ENCODE data around the gene WDR7. TPM values are rescaled to one million over a fixed set of nuclear protein-coding genes. Genes with fewer than 3 reads are reported as not detected.

WDR7 gene
- total RNA-seq, 2 experiments from 2014 or later, result 21.5 to 23.1 TPM

DNA sequence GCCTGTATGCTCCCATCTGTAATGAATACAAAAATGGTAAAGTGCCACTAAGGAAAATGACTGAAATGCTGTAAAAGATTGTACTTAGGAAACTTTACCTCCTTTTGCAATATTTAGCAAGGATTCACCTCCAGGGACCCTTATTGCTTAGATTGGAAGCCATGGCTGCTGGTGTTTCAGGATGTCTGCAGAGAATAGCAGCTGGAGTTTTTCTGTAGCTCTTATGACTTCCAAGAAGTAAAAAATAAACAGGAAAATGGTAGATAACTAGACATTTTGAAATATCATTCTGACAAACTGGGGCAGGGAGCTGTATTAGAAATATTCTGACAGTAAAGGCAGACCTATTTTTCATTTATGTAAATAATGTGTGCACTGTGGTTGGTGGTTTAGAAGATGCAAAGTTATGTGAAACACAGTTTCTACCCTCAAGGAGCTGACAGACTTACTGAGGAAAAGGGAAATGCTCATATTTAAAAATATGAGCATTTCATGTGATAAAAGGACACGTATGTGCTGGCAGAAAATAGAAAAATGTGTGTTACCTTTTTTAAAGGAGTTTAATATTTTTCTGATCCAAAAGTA, 270.8 kb downstream of the WDR7 start:
- ATAC-seq, result no peak
- Mint-ChIP-seq H3K4me1 (peaks cover 4% of the 10 kb centered on the region), H3K27ac (no peak overlapping the region), H3K9me3 (ENCODE audit: low read depth) (no peaks in the 10 kb centered on the region), H3K4me3 (no peak overlapping the region), H3K27me3 (no peaks in the 10 kb centered on the region), H3K36me3 (ENCODE audit: low read depth) (peaks cover 2% of the 10 kb centered on the region)
- no peak for DNase-seq
- CTCF ChIA-PET, result interaction anchor here (1.5 kb wide), 1 partner anchor 213 kb away, joined by 3 read pairs; no protein-coding TSS in a partner anchor
- intact Hi-C loops (cut with DNase I, micrococcal nuclease), result no loop called here
- POLR2A ChIA-PET, result no interaction called here

DNA sequence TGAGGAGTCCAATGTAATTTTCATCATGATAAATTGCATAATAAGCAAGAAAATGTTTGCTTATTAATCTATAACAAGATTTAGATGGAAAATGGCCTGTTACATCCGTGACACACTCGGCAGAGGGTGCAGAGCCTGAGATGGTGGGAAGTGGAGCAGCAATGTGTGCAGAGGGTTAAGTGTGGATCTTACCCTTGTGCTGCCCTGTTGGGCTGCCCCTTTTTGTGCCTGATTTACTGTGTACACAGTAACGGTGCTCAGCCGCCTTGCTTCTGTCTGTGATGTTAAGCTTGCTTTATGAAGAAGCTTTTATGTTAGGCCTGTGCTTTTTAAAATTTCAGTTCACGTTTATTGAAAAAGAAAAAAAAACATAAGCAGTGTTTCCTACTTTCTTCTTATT, 275.6 kb downstream of the WDR7 start:
- POLR2A ChIA-PET, result no interaction called here
- Mint-ChIP-seq H3K9me3 (ENCODE audit: low read depth) (no peaks in the 10 kb centered on the region), H3K4me3 (no peak overlapping the region), H3K27ac (no peak overlapping the region), H3K27me3 (no peaks in the 10 kb centered on the region), H3K4me1 (peaks cover 8% of the 10 kb centered on the region), H3K36me3 (ENCODE audit: low read depth) (peaks cover 6% of the 10 kb centered on the region)
- intact Hi-C loops (cut with DNase I, micrococcal nuclease), result no loop called here
- CTCF ChIA-PET, result no interaction called here
- ATAC-seq, result no peak
- no peak for DNase-seq

DNA sequence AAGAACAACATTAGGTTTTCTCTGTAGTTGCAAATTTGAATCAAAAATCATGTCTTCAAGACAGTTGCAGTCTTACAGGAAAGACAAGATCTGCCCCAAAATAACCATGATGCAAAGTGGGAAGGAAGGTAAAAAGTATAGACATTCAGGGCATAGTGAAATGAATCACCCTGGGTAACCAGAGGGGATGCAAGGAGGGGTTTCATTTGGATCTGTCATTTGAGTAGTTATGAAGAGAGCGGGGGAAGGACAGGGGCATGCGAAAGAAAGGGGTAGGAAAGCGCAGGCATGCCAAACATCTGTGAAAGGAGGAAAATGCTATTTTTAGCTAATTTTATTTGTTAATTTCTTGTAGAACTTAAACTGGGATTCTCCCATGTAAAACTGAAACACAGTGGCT, 276.6 kb downstream of the WDR7 start:
- no peak overlapping the region for H3K4me3 Mint-ChIP-seq
- ChIA-PET POLR2A (no interaction called here), CTCF (no interaction called here)
- DNase-seq (no peak), ATAC-seq (no peak)
- peaks cover 8% of the 10 kb centered on the region for H3K36me3 Mint-ChIP-seq (ENCODE audit: low read depth)
- H3K27me3 Mint-ChIP-seq, result no peaks in the 10 kb centered on the region
- intact Hi-C loops (cut with DNase I, micrococcal nuclease), result no loop called here
- H3K4me1 Mint-ChIP-seq, result peaks cover 4% of the 10 kb centered on the region
- H3K27ac Mint-ChIP-seq, result no peak overlapping the region
- H3K9me3 Mint-ChIP-seq (ENCODE audit: low read depth), result no peaks in the 10 kb centered on the region

DNA sequence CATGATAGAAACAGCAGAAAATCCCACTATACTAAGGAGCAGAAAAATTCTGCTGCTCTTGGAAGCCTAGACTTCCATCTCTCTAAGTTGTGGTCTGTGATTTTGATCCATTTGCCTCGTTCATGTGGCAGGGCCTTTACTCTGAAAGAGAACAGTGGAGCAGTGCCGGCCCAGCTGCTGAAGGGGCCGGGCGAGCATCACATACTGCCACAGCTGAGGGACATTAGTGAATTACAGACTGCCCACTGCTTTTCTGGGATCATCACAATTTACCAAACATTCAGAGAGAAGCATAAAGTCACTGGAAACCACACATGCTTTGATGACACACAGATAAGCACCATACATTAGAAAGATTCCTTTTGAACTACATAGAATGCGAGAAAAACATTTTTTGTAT, 278.7 kb downstream of the WDR7 start:
- Mint-ChIP-seq H3K9me3 (ENCODE audit: low read depth) (no peaks in the 10 kb centered on the region), H3K4me3 (no peak overlapping the region), H3K4me1 (peaks cover 4% of the 10 kb centered on the region), H3K27me3 (no peaks in the 10 kb centered on the region), H3K36me3 (ENCODE audit: low read depth) (peaks cover 9% of the 10 kb centered on the region), H3K27ac (no peak overlapping the region)
- DNase-seq (no peak), ATAC-seq (no peak)
- intact Hi-C loops (cut with DNase I, micrococcal nuclease), result no loop called here
- CTCF ChIA-PET, result interaction anchor here (1.1 to 1.2 kb wide), 2 partner anchors 10 to 21 kb away, joined by 3 to 5 read pairs; no protein-coding TSS in a partner anchor
- POLR2A ChIA-PET, result no interaction called here

DNA sequence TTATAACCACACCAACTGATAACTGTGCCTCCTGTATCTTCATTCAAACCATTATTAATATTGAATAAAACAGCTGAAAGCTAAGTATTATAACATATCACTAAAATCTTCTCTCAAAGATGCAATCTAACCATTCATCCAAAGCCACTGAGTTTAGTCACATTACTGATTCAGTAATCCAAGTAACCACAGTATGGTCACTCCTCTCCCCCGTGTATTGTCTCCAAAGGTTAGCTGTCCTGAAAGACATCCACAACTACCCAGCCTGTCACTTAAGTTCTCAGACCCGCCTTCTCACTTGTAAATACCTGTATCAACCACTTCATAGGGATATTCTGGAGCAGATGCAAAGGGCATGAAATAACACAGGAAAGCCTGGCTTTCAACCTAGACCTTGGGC, 282.3 kb downstream of the WDR7 start:
- ATAC-seq, result no peak
- H3K27me3 Mint-ChIP-seq, result no peaks in the 10 kb centered on the region

DNA sequence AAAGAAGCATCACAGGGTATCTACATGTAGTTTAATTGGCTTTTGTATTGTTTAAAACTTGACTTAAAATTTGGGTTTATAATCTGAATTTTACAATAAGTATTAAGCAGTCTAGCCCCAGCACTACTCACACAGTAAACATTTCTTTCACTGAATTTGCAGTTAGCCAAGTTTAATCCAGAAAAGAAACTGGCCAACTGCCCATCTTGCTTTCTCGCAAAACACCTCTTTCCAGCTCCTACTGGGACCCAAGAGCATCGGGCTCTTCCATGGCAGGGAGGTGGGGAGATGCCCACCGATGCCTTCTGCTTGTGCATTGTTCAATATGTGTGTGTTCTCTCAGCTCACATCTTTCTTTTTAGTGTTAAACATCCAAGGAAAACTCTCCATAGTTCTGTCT, 283.0 kb downstream of the WDR7 start:
- H3K4me1 Mint-ChIP-seq, result no peaks in the 10 kb centered on the region
- H3K4me3 Mint-ChIP-seq, result no peak overlapping the region
- peaks cover 7% of the 10 kb centered on the region for H3K36me3 Mint-ChIP-seq (ENCODE audit: low read depth)
- H3K27ac Mint-ChIP-seq, result no peak overlapping the region
- ChIA-PET CTCF (no interaction called here), POLR2A (no interaction called here)
- H3K27me3 Mint-ChIP-seq, result no peaks in the 10 kb centered on the region
- H3K9me3 Mint-ChIP-seq (ENCODE audit: low read depth), result no peaks in the 10 kb centered on the region
- ATAC-seq (no peak), DNase-seq (no peak)
- intact Hi-C loops (cut with DNase I, micrococcal nuclease), result no loop called here

More for the DNA sequence above, 282.3 kb downstream of the WDR7 start:
- H3K4me3 Mint-ChIP-seq, result no peak overlapping the region
- no peak for DNase-seq
- intact Hi-C loops (cut with DNase I, micrococcal nuclease), result no loop called here
- no peaks in the 10 kb centered on the region for H3K9me3 Mint-ChIP-seq (ENCODE audit: low read depth)
- no peak overlapping the region for H3K27ac Mint-ChIP-seq
- ChIA-PET CTCF (no interaction called here), POLR2A (no interaction called here)
- no peaks in the 10 kb centered on the region for H3K4me1 Mint-ChIP-seq
- peaks cover 7% of the 10 kb centered on the region for H3K36me3 Mint-ChIP-seq (ENCODE audit: low read depth)

DNA sequence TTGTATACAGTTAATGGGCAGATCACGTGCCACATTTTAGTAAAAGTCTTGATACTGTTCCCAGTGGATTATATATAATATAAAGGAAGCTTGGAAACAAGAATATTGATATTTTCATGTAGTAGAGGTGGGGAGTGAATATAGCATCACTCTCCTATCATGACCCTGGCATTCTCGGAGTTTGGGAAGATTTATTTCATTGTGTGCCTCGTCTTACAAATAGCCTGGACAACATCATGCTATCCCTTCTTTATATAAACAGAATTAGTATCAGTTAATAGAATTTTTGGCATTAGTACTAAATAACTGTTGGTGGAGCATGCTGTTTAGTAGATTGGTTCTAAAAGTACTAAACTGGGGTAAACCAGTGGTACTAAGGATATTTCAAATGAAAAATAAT, 283.7 kb downstream of the WDR7 start:
- Mint-ChIP-seq H3K9me3 (ENCODE audit: low read depth) (no peaks in the 10 kb centered on the region), H3K36me3 (ENCODE audit: low read depth) (peaks cover 7% of the 10 kb centered on the region), H3K4me3 (no peak overlapping the region), H3K4me1 (no peaks in the 10 kb centered on the region), H3K27ac (no peak overlapping the region), H3K27me3 (no peaks in the 10 kb centered on the region)
- DNase-seq (no peak), ATAC-seq (no peak)
- intact Hi-C loops (cut with DNase I, micrococcal nuclease), result no loop called here
- CTCF ChIA-PET, result no interaction called here
- POLR2A ChIA-PET, result no interaction called here

DNA sequence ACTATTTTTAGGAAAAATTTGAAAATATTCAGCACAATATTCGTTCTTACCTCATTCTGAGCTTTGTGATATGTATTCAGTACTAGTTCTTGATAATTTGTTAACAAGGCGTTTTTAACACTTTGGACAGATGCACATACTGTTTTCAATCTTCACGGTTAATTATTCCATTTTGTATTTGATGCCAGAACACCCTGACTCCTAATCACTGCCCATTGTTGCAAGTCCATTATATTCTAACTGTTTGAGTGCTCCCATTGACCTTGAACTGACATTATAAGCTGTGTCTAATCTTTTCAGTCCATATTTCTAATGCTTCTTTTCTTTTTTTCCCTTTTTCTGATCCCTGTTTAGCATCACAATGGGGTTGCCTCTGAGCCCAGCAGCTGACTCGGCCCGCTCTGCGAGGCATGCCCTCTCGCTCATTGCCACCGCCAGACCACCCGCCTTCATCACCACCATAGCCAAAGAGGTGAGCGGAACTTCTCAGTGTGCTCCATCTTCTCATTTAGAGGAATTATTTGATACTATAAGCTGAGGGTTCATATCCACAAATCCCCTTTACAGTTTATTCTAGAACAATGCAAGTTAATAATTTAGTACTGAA, 284.4 kb downstream of the WDR7 start:
- no peaks in the 10 kb centered on the region for H3K9me3 Mint-ChIP-seq (ENCODE audit: low read depth)
- no peaks in the 10 kb centered on the region for H3K27me3 Mint-ChIP-seq
- no peak overlapping the region for H3K27ac Mint-ChIP-seq
- H3K4me3 Mint-ChIP-seq, result no peak overlapping the region
- ChIA-PET CTCF (interaction anchor here (1.4 kb wide), 1 partner anchor 36 kb away, joined by 3 read pairs; no protein-coding TSS in a partner anchor), POLR2A (no interaction called here)
- DNase-seq, result no peak
- no peak for ATAC-seq
- peaks cover 7% of the 10 kb centered on the region for H3K36me3 Mint-ChIP-seq (ENCODE audit: low read depth)
- H3K4me1 Mint-ChIP-seq, result no peaks in the 10 kb centered on the region
- intact Hi-C loops (cut with DNase I, micrococcal nuclease), result no loop called here

DNA sequence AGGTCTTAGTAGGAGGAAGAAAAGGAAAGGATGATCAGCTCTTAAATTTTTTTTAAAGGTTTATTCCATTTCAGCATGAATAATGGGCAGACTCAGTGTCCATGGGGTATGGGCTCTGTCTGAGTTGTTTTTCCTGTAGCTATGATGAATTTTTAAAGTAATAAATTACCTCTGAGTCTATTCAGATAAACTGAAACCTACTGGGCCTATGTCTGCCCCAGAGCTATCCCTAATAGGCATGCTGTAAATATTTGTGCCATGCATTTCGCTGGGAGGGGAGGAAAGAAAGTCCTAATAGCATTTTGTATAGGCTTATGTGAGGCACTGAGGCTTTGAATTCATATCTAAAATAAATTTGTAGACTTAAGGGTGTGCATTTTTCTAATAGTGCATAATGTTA, 285.3 kb downstream of the WDR7 start:
- H3K27me3 Mint-ChIP-seq, result no peaks in the 10 kb centered on the region
- ATAC-seq (no peak), DNase-seq (no peak)
- H3K9me3 Mint-ChIP-seq (ENCODE audit: low read depth), result no peaks in the 10 kb centered on the region
- no peaks in the 10 kb centered on the region for H3K4me1 Mint-ChIP-seq
- H3K27ac Mint-ChIP-seq, result no peak overlapping the region
- H3K36me3 Mint-ChIP-seq (ENCODE audit: low read depth), result peaks cover 7% of the 10 kb centered on the region
- intact Hi-C loops (cut with DNase I, micrococcal nuclease), result no loop called here
- H3K4me3 Mint-ChIP-seq, result no peak overlapping the region
- CTCF ChIA-PET, result interaction anchor here (1.1 to 1.4 kb wide), 2 partner anchors 12 to 36 kb away, joined by 3 read pairs; no protein-coding TSS in a partner anchor
- POLR2A ChIA-PET, result interaction anchor here (0.6 kb wide), 1 partner anchor 11 kb away, joined by 6 read pairs; no protein-coding TSS in a partner anchor

DNA sequence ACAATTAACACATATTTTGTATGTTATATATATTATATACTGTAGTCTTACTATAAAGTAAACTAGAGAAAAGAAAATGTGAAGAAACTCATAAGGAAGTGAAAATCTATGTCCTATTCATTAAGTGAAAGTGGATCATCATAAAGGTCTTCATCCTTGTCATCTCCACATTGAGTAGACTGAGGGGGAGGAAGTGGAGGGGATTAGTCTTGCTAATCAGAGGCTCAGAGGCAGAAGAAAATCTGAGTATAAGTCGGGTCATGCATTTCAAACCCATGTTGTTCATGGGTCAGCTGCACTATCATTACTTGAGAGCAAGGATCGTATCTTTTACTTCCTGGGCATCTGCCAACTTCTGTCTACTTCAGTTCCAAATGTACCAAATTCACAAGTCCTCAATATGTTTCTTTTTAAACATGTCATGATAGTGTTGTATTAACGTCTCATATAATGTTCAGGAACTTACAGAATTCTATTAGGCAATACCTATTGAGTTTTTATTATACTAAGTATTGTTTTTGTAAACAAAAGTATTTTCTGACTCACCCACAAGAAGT, 286.8 kb downstream of the WDR7 start:
- Mint-ChIP-seq H3K27me3 (no peaks in the 10 kb centered on the region), H3K36me3 (ENCODE audit: low read depth) (peaks cover 8% of the 10 kb centered on the region), H3K4me1 (no peaks in the 10 kb centered on the region), H3K9me3 (ENCODE audit: low read depth) (no peaks in the 10 kb centered on the region), H3K4me3 (no peak overlapping the region), H3K27ac (no peak overlapping the region)
- ATAC-seq (no peak), DNase-seq (no peak)
- intact Hi-C loops (cut with DNase I, micrococcal nuclease), result no loop called here
- ChIA-PET CTCF (no interaction called here), POLR2A (no interaction called here)

DNA sequence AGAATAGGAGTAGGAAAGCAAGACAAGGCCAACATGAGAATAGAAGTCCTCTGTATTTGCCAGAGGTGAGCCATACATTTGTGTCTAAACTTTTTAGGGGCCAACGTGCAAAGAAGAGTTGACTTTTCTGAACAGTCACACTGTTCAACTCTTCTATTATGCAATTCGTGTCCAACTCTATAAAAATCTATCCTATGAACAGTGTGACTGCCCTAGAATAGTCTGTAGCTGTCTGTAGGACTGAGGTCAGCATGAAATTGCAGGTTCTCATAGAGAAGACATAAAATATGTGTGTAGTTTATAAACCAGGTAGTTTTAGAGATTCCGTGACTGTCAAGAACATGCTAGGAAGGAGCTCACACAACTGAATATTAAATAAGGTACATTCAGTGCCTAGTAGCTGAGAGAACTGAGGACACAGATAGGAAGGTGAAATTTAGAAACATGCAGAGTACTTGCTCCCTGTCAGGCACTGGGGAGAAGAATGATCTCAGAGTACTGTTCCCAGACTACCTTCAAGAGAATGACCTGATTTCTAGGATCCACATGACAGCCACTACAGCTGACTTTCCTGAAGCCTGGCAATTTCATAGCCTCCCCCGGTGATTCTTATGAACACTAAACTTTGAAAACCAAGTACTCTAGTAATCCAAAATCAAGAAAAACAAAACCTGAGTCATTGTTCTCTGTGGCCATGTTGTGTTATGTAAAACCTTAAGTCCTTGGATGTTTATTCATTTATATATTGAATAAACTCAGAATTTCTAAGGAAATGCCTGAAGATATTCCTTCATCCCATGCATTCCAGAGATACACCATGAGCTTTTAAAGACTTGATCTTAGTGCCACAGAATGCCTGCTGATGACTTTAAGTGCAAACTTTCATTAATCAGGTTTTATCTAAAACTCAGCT, 294.3 kb downstream of the WDR7 start:
- H3K36me3 Mint-ChIP-seq (ENCODE audit: low read depth), result peaks cover 11% of the 10 kb centered on the region
- no peaks in the 10 kb centered on the region for H3K9me3 Mint-ChIP-seq (ENCODE audit: low read depth)

More for the DNA sequence above, 294.3 kb downstream of the WDR7 start:
- H3K27ac Mint-ChIP-seq, result no peak overlapping the region
- ChIA-PET CTCF (interaction anchor here (0.6 kb wide), 1 partner anchor 63 kb away, joined by 3 read pairs; no protein-coding TSS in a partner anchor), POLR2A (no interaction called here)
- H3K4me1 Mint-ChIP-seq, result no peaks in the 10 kb centered on the region
- no peak for ATAC-seq
- no peak for DNase-seq
- intact Hi-C loops (cut with DNase I, micrococcal nuclease), result no loop called here
- no peak overlapping the region for H3K4me3 Mint-ChIP-seq
- no peaks in the 10 kb centered on the region for H3K27me3 Mint-ChIP-seq
